NCI-H1417 treated with DMSO at 0.1 percent for 48 hours (cell line): ENCODE data around the gene LIMCH1.
"Not testable (repeated sequence)": the region's sequence is repeated elsewhere in the genome, so short reads cannot be mapped to it uniquely, and the experiment has no call there.

Experiments used
- DNase-seq: peaks from one replicate; lab custom pipeline; 2025; lab: John Stamatoyannopoulos, UW

The LIMCH1 gene

DNA sequence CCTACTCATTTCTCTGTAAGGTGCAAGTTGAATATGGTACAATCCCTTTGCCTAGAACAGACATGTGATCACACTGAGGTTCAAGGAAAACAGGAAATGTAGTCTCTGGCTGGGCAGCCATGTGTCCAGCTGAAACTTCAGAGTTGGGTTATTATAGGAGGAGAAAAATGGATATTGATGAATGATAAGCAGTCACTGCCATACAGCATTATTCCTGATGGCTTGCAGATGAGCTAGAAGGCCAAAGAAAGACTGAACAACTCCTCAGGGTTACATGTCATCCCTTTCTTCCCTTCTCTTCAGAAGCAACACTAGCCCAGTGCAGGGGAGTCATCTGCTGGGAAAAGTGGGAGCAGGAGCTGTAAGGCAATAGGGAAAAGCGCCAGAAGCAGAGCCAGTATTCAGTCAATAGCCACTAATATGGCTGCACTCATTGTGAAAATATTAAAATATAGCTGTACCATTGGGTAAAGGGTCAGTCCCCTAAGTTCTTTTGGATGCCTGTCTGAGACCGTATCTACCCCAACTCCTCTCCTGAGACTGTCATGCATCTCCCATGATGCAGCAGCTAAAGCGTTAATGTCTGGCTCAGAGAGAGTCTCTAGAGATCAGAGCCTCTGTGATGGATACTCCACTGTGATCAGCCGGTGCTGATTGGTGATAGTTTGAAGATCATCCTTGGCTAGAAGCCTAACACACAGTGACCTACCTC, 190.1 kb downstream of the LIMCH1 start:
- DNase-seq: no peak

DNA sequence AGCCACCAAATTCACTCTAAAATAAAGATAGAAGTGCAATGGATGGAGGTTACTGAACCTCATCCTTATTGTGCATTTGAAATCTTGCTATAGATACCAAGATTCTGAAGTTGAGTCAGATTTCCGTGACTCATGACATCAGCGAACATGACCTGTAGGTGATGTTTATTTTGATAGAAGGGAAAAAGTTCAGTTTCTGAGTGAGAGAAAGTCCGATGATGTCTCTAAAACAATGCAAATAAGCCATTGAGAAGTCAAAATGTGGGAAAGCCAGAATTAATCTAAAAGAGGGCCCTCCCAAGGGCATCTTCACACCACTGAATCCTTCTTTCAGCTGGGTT, 190.6 kb downstream of the LIMCH1 start:
- no peak for DNase-seq

- no peak for DNase-seq
Measured at GRCh38 chr4:41731569-41732126, 193.7 kb downstream of the LIMCH1 start.

DNA sequence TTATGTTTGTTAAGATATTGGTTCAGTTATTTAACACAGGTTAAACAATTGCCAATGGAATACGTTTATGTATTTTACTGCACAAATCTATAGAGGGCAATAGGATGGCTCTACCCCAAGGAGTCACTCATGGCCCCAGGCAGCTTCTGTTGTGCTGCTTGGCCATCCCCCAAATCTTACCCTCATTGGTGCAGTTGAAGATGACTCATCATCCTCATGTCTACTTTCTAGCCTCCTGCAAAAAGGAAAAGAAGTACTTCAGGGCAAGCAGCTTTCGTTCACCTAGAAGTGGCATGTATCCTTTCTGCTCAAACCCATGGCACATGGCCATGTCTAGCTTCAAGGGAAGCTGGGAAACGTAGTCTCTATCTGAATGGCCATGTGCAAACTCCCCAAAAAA, 196.4 kb downstream of the LIMCH1 start:
- DNase-seq: no peak

DNA sequence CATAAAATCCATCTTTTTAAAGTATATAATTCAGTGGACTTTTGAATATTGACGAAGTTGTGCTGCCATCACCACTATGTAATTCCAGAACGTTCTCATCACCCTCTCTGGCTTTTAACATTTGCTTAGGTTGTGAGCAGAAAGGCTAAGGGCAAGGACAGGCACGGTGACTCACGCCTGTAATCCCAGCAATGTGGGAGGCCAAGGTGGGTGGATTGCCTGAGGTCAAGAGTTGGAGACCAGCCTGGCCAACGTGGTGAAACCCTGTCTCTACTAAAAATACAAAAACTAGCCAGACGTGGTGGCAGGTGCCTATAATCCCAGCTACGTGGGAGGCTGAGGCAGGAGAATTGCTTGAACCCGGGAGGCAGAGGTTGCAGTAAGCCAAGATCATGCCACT, 199.5 kb downstream of the LIMCH1 start:
- DNase-seq: not testable (repeated sequence)

GRCh38 chr4:41741354-41741753, 203.4 kb downstream of the LIMCH1 start:
- no peak for DNase-seq

DNA sequence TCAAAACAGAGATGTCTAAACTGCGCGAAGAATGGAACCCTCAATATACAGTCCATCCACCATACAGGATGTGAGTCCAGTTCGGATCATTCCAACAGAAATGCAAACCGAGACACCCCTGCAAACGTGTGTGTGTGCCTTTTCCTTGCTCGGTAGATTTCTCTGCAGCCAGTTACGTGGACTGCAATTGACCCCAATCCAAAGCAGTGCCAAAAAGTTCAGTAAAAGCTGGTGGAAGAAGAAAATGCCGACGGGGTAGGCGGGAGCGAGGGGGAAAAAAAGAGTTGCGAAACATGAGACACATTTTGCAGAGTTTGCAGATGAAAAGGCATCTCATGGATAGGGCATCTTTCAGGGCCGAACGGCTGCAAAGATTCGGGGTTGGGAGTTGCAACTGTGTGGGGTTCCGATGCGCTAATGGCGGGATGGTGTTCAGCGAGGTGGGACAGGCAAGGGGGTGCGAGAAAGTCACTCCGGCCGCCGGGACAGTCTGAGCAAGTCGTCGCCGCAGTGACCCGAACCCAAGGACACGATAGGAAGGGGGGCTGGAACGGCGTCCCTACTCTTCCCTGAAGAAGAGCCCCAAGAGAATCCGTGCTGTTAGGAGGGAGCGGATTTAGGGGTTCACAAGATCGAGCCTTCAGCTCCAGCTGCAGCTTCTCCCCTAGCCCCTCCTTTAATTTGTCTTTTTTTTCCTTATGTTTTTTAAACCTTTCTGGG, 206.8 kb downstream of the LIMCH1 start:
- DNase-seq: no peak

GRCh38 chr4:41745292-41746024, 207.5 kb downstream of the LIMCH1 start:
- no peak for DNase-seq

- no peak for DNase-seq
Measured at GRCh38 chr4:41746025-41746439, 208.1 kb downstream of the LIMCH1 start.

DNA sequence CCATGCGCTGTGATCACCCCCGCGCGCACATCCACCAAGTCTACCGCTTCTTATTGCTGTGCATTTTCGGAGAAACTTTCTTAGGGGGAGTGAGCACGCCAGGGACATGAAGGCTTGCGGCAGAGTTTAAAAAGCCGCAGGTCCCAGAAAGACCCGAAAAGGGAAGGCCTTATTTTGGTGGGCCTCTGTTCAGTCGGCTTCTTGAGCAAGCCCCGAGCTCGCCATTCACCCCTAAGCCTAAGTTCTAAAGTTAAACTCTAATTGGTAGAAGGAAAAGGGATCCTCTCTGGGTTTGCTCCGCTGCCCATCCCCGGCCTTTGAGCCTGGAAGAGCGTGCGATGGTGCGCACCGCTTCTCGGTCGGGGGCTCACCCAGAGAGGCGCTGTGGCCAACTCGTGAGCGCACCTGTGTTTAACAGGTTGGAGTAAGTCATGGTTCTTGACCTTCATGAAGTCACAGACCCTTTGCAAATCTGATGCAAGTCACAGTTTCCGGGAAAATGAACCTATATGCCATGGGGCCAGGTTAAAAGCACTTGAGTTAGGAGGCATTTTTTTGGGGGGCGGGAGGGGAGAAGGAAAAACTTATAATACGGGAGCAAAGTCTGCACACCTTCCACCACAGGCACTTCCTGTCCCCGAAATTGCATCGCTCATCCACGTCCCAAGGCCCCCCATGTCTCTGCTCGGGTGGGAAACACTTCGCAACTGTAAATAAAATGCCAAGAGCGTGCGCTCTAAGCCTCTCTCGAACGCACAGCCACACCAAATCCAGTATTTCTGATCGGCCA, 208.7 kb downstream of the LIMCH1 start:
- DNase-seq: no peak

GRCh38 chr4:41747230-41748055, 209.5 kb downstream of the LIMCH1 start:
- no peak for DNase-seq

DNA sequence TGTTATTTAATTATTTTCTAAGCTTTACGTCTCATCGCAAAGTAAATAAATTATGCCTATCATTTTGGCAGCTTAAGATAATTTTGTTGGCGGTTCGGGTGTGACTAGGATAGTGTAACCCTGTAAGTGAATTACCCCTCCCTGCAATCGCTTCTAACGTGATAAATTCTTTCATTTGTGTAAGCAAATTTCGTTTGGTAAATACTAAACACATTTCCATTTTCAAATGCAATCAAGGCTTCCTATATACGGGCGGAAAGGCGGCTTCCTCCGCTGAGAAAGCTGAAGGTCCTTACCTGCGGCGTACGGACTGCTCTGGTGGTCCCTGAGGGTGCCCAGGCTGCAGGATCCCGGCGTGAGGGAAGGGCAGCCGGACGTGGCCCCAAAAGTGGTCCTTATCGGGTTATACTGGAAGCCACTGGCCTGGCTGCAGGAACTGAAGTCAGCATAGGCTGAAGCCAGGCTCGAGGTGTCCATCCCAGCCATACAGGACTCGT, 210.2 kb downstream of the LIMCH1 start:
- DNase-seq: no peak

- no peak for DNase-seq
Measured at GRCh38 chr4:41748571-41749475, 210.9 kb downstream of the LIMCH1 start, which contains the start of gene PHOX2B. TSS of gene PHOX2B (minus strand) at chr4:41748725. CDS start at chr4:41748610, 115 bp downstream.

- no peak for DNase-seq
Measured at GRCh38 chr4:41749631-41750039, 211.7 kb downstream of the LIMCH1 start.
